ENCODE results near the gene SPRED2.

DNA sequence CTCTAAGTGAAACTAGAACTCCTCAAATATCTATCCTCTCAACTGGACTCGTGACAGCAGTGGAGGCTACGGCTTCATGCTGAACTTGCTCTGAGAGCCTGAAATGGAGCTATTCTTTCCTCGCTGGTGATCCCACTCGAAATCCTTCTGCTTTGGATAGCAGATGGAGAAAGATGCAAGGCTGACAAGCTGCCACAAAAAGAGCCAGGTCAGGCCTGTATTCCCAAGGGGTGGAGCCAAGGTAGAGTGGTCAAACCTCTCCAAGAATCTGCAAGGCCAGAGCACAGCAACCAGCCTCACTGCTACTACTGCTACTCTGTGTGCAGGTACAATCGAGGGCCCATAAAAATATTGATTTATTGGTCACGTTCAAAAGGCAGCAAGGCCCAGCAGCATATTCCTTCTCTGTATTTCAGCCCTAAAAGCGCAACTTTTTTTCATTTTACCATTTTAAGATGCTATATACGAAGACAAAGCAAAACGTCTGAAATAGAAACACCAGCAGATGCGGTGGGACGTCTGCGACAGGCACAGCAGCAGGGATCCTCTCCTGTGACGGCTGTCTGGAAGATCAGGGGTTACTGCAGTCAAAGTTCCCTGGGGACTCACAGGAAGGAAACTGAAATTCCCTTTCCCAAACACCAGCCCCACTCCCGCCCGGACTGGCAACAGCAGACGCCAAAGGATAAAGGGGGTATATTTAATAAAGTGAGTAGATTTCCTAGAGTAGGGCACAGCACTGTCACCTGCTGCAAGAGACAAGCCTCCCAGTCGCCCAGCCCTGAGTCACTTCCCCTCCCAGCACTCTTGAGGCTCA lies 2.4 kb downstream of the SPRED2 start:
- TF ChIP-seq, protein P1, sequence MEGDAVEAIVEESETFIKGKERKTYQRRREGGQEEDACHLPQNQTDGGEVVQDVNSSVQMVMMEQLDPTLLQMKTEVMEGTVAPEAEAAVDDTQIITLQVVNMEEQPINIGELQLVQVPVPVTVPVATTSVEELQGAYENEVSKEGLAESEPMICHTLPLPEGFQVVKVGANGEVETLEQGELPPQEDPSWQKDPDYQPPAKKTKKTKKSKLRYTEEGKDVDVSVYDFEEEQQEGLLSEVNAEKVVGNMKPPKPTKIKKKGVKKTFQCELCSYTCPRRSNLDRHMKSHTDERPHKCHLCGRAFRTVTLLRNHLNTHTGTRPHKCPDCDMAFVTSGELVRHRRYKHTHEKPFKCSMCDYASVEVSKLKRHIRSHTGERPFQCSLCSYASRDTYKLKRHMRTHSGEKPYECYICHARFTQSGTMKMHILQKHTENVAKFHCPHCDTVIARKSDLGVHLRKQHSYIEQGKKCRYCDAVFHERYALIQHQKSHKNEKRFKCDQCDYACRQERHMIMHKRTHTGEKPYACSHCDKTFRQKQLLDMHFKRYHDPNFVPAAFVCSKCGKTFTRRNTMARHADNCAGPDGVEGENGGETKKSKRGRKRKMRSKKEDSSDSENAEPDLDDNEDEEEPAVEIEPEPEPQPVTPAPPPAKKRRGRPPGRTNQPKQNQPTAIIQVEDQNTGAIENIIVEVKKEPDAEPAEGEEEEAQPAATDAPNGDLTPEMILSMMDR (IDR thresholded peaks at IDR 0.05; ENCODE audit: low read depth, low read length): no peak
- TF ChIP-seq EZH2phosphoT487 (IDR thresholded peaks at IDR 0.05; ENCODE audit: low read depth): no peak
